OCI-M2 (cell line): Measurements from ENCODE around the gene ENTPD1.
"Not testable (repeated sequence)": the region's sequence is repeated elsewhere in the genome, so short reads cannot be mapped to it uniquely, and the experiment has no call there.

Source experiments
- DNase-seq: peaks from one replicate; lab custom pipeline; 2025; ENCODE audit not compliant: unreplicated experiment; lab: John Stamatoyannopoulos, UW

ENTPD1 gene

GRCh38 chr10:95907456-95908253, 151.7 kb downstream of the ENTPD1 start, which contains the start of gene CC2D2B:
CC2D2B (plus strand) TSS chr10:95907975; CDS start chr10:95911324, 3,349 bp downstream.
- peak; percentile 94 for DNase-seq

GRCh38 chr10:95908450-95908849, 152.5 kb downstream of the ENTPD1 start:
- no peak for DNase-seq

- no peak for DNase-seq
Observed at GRCh38 chr10:95909561-95909960, 153.6 kb downstream of the ENTPD1 start.

- DNase-seq = not testable (repeated sequence)
Observed at GRCh38 chr10:95916039-95916438, 160.1 kb downstream of the ENTPD1 start.
